HG02571 (cell line): ENCODE data around the gene CNPY1.
"Not testable (repeated sequence)": the region's sequence is repeated elsewhere in the genome, so short reads cannot be mapped to it uniquely, and the experiment has no call there.

Experiments used
- ATAC-seq: cut with Tn5 transposase; IDR thresholded peaks from one replicate; pipeline ENCODE4 v1.9.1; 2021; ENCODE audit warnings: mild to moderate bottlenecking, moderate library complexity; ENCODE audit not compliant: unreplicated experiment

CNPY1 gene

GRCh38 chr7:155579565-155579964 is 33.2 kb upstream of the CNPY1 start:
- ATAC-seq, result no peak

DNA sequence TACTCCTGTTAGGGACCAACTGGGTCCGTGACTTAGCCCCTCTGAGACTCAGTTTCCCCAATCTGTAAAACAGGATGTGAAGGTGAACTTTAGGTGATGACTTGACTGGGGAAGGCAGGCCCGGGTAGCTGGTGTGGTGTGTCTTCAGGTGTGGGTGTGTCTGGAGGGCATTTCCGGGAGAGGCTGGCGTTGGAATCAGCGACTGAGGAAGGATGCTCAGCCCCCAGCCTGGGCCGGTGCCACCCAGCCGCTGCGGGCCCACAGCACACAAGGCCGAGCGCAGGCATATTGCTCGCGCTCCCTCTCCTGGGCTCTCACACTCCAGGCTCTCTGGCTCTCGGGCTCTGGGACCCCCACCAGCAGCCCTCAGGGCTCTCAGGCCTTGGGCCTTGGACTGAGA is 31.7 kb upstream of the CNPY1 start:
- no peak for ATAC-seq

GRCh38 chr7:155577509-155577905 is 31.1 kb upstream of the CNPY1 start:
- no peak for ATAC-seq

DNA sequence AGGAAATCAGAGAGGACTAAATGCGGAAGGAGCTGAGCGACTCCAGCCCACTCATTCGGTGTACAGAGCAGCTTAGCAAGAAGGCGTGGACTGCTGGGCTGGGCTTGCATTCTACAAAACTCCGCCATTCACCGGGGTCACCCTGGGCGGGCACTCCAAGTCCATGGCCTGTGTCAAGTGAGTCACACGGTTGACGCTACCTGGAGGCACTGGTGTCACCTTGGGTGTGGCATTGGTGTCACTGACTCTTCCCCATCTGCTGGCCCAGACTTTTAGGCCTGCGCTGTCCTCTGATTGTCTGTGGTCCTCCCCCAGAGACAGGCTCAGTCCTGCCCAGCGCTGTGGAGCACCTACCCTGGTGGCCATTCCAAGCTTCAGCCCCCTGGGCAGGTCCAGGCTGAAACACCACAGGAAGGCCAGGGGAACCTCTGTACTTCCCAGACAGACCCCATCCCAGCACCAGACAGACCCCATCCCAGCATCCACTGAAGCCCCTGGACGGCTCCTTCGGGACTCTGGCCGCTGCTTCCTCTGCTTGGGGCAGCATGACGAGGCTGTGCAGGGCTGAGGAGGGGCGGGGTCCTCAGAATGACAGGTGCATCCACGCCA is 30.6 kb upstream of the CNPY1 start:
- ATAC-seq, result no peak

DNA sequence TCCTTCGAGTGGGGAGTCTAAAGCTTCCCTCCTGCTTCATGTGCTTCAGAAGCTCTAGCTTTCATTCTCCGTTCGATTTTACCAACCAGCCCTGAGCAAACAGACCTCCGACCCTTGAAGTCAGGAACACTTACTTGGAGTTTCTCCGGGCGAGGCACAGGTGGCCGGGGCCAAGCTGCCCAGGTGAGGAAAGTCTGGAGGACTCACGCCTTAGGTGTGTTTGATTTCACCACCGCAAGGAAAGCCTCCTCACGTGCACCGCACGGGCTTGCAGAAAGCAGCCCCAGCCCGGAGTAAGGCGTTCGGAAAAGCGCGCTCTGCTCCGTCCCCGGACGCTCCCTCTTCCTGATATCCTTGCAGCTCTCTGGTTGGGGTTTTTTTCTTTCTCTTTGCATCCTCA is 30.1 kb upstream of the CNPY1 start:
- no peak for ATAC-seq

DNA sequence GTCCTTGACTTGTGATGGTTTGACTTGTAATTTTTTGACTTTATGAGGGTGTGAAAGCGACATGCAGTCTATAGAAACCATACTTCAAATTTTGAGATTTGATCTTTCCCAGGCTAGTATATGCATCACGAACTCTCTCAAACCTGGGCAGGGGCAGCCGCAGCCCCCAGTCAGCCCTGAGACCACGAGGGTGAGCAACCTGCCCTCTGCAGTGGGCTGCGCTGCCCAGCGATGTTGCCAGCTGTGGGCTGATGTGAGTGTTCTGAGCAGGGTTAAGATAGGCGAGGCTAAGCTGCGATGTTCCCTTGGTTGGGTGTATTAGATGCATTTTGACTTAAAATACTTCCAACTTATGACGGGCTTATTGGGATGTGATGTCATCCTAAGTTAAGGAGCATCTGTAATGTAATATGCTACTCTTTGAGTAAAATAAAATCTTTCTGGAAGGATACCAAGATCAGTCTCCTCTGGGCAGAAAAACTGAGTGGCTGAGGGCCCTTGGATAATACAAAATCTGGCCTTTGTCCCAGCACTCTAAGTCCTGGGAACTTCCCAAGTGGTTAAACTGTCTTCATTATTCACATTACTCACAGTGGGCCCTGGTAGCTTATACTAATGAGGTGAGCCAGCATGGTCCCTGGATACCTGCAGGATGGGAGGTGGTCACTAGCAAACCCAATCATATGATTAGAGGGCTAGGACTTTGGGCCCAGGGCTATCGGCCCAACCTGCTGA is 28.4 kb upstream of the CNPY1 start:
- no peak for ATAC-seq

GRCh38 chr7:155571581-155572345 is 25.4 kb upstream of the CNPY1 start:
- ATAC-seq, result no peak

DNA sequence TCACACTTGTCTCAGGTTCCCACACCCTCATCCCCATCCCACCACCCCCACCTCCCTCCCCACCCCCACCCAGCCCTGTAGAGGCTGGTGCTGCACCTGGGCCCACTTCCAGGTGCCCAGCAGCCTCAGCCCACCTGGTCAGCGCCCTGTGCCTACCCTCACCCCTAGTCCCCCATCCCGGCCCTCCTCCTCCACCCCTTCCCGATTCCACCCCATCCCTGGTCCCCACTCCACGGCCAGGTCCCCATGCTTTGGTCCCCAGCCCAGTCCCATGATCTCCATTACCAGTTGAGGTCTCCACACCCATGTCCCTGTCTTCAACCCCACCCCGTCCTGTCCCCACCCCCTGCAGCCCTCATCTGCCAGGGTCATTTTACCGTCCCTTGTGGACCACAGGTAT is 24.6 kb upstream of the CNPY1 start:
- ATAC-seq, result no peak

- ATAC-seq, result no peak
These were observed 24.0 kb upstream of the CNPY1 start for GRCh38 chr7:155570171-155570958.

DNA sequence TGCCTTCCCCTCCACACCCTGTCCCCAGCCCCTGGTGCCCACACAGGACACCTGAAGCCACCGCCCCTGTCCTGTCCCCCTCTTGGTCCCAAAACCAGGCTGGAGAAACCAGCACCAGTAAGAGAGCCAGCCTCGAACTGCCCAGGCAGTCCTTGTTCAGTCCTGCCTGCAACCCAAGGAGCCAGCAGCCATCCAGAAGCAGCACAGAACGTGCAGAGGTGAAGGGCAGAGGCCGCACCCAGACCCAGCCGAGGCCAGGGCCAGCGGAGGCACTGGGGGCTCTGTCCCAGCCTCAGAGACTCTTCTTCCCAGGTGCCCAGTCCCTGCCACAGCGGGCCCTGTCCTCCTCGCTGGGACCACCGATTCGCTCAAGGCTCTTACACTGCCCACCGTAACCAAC is 23.3 kb upstream of the CNPY1 start:
- no peak for ATAC-seq

DNA sequence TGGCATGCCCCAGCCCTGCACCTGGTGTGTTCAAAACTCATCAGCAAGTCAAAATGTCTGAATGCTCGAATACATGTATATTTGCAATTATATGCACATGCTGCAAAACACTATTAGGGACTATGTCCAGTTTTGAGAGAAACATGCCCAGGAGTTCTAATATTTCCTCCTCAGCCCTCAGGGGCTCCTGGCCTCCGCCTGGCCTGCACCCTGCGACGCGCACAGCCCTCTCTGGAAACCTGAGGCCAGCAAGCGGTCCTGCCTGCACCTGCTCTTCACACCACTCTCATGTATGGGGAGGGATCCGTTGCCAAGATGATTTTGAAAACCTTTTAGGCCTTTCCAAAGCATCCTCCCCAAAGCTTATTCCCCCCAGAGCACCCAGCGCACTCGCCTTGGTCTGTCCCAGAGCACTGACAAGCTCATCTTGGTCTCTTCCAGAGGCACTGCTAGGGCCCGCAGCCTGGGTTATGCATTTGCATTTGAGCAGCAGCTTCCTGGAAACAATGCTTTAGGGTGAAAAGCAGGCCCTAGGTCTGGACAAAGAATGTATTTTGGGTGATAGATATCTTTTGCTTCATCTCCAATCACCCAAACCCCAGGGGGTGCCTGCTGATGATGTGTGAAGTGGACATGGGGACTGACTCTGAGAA is 22.6 kb upstream of the CNPY1 start:
- ATAC-seq, result no peak

DNA sequence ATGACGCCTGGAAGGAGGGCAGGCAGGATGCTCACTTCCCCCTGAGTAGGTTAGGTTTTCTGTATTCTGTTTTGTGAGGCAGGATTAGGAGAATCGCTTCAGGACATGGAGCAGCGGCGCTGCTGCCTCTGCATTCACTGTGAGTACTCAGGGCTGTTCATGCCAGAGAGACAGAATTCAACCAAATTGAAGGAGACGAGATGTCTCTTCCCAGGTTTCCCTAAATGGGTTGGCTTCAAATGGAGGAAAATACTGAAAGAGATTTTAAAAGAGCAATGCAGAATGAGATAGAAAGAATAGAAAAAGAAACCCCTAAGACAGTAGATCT is 21.9 kb upstream of the CNPY1 start:
- ATAC-seq, result no peak

- no peak for ATAC-seq
These were observed 21.4 kb upstream of the CNPY1 start for GRCh38 chr7:155567646-155568332.

- no peak for ATAC-seq
These were observed 19.9 kb upstream of the CNPY1 start for GRCh38 chr7:155566011-155566836.

DNA sequence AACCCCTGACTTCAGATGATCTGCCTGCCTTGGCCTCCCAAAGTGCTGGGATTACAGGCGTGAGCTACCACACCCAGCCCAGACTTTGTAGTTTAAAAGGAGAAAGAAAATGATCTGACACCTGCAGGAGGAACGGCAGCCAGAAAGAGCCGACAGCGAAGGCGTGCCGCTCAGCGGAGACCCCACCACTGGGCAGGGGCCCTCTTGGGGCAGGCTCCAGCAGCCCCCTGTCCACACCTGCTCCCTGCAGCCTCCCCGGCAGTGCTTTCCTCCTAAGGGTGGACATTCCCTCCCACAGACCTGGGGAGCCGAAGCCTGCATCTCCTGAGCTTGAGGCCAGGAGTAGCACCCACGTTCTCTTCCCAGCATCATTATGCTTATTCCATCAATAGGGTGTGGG is 19.2 kb upstream of the CNPY1 start:
- no peak for ATAC-seq

DNA sequence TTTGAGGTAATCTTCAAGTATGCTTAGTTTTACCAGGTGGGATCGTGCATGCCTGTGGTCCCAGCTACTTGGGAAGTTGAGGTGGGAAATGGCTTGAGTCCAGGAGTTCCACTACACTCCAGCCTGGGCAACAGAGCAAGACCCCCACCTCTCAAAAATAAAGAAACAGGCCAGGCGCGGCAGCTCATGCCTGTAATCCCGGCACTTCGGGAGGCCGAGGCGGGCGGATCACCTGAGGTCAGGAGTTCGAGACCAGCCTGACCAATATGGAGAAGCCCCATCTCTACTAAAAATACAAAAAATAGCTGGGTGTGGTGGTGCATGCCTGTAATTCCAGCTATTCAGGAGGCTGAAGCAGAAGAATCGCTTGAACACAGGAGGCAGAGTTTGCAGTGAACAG is 16.6 kb upstream of the CNPY1 start:
- ATAC-seq, result not testable (repeated sequence)

DNA sequence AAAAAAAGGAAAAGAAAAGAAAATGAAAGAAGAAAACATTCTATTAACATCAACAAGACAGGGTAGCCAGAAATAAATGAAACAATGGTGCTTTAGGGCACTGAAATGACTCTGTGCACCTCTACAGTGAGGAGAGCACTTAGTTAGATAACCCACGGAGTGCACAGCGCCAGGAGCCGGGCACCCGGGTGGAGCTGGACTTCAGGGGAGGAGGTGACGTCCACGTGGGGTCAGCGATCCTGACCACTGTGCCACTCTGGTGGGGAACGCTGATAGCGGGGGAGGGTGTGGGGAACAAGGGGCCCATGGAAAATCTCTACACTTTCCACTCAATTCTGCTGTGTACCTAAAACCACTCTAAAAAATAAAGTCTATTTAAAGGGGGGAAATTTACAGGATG is 15.7 kb upstream of the CNPY1 start:
- no peak for ATAC-seq

DNA sequence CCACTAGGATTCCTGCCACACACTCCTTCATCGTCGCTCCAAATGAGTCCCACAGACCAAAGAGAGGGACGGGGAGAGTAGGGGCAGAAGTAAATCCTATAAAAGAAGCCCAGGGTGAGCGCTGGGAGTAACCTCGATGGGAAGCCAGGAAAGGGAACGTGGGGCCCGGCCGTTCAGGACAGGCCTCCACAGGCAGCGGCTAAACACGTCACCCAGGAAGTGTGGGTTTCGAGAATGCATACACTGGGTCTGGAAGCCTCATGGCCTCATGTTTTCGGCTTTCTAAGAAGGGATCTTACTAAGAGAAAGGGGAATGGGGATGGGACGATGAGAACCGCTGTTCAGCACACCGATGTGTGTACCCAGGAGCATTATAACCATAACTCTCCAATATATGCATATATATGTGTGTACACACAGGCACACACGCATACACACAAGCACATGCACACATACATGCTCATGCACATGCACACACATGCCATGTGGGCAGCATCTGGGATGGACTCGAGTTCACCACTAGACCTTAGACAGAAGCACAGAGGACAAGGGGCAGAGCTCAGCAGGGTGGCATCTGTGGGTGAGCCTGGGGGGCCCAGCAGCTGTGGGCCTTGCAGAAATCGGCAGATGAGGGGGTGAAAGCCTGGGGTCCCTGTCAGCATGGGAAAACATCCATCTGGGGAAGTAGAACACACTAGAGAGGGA is 14.8 kb upstream of the CNPY1 start:
- no peak for ATAC-seq
